ENCODE results near the gene PHKA1.
A peak's percentile ranks its signal among the peaks of the same experiment; 100 is the strongest.

Gene PHKA1

DNA sequence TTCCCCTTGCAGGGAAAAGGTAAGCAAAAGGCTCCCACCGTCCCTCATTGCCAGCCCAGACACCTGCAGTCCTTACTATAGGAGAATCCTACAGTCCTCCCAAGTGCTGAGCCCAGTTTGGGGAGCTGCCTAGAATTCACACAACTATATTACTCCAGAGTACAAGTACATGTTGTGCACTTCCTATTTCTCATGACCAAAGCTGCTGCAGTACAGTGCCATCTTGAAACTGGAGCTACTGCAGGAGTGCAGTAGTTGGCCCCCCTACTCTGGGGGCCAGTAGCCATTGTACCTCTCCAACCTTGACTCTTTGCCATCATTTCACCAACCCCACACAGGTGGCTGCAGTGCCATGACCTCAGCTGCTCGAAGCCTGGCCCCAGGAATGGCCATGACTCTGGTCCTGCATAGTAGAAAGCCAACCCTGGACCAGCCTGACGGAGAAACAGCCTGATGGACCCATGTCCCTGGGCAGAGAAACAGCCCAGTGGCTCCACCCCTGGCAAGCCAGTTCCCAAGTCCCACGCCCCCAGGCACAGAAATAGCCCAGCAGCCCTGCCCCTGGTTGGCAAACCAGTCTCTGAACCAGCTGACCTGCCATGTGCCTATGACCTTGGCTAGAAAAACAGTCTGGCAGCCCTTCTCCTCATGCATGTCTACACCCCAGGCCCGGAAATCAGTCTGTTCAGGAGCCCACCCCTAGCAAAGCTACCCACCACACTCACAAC lies 51.9 kb downstream of the PHKA1 start:
- no peak for TF ChIP-seq CTCF (IDR thresholded peaks at IDR 0.05; ENCODE audit: insufficient read depth, missing control alignments)
- FAIRE-seq (no peak), DNase-seq (ENCODE audit: insufficient read length, low spot score) (no peak)

DNA sequence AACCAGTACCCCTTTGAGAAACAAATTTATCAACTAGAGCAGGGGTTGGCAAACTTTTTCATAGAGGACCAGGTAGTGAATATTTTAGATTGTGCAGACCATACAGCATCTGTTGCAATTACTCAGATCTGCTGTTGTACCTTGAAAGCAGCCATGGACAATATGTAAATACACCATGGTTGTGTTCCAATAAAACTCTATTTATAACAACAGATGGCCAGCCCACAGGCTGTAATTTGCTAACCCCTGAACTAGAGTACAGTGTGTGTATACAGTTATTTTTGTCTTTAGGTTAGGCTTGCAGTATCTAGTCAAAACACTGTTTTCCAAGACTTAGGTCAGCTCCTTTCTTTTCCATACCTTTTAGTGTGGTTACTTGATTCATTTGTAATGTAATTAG lies 54.4 kb downstream of the PHKA1 start:
- DNase-seq (ENCODE audit: insufficient read length, low spot score) (no peak), FAIRE-seq (no peak)
- TF ChIP-seq CTCF (IDR thresholded peaks at IDR 0.05; ENCODE audit: insufficient read depth, missing control alignments), result no peak

DNA sequence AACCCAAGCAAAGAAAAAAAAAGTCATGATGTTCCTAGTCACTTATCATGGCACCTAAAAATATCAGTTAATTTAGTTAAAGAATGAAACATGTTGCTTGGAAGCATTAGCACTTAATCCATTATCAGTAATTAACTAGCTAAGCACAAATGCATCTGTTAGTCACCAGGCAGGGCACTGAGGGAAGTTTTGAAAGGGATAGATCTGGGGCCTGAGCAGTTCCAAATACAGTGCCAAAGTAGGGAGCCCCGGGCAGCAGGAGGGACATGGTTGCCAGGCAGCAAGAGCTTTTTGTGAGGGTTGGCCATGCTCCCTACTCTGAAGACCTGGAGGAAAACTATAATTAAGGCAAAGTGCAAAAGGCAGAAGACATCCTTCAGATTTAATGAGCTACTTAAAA lies 62.0 kb downstream of the PHKA1 start:
- FAIRE-seq, result peak; percentile 92
- no peak for TF ChIP-seq CTCF (IDR thresholded peaks at IDR 0.05; ENCODE audit: insufficient read depth, missing control alignments)
- DNase-seq (ENCODE audit: insufficient read length, low spot score), result no peak

- FAIRE-seq (no peak), DNase-seq (ENCODE audit: insufficient read length, low spot score) (no peak)
- no peak for TF ChIP-seq CTCF (IDR thresholded peaks at IDR 0.05; ENCODE audit: insufficient read depth, missing control alignments)
These were observed 69.2 kb downstream of the PHKA1 start for GRCh38 chrX:72644946-72645345.

DNA sequence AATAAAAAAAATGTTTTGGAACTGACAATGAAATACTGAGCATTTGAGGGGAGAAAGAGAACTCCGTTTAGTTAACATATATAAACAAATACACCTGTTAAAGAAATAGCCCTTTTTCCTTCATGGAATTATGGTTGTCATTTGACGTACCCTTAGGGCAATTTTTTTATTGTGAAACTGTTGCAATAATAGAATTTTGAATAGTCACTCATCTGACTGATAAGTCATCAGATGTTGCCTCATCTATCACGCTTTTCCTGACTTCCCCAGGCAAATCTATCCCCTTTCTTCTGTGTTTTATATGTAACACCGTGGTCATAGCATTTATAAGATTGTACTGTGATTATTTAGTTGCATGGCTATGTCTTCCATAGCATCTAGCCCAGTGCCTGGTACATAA lies 72.5 kb downstream of the PHKA1 start:
- no peak for TF ChIP-seq CTCF (IDR thresholded peaks at IDR 0.05; ENCODE audit: insufficient read depth, missing control alignments)
- DNase-seq (ENCODE audit: insufficient read length, low spot score) (no peak), FAIRE-seq (no peak)

- no peak for DNase-seq (ENCODE audit: insufficient read length, low spot score)
- no peak for TF ChIP-seq CTCF (IDR thresholded peaks at IDR 0.05; ENCODE audit: insufficient read depth, missing control alignments)
- FAIRE-seq, result no peak
These were observed 78.2 kb downstream of the PHKA1 start for GRCh38 chrX:72635930-72636329.

GRCh38 chrX:72634331-72634730 lies 79.8 kb downstream of the PHKA1 start:
- FAIRE-seq, result no peak
- no peak for TF ChIP-seq CTCF (IDR thresholded peaks at IDR 0.05; ENCODE audit: insufficient read depth, missing control alignments)
- DNase-seq (ENCODE audit: insufficient read length, low spot score), result no peak

Measured in D721Med (cell line).